Uterus (tissue), 4 donors: ENCODE data around the gene PRKRA. TPM values are rescaled to one million over a fixed set of nuclear protein-coding genes. Genes with fewer than 3 reads are reported as not detected.
A peak's percentile ranks its signal among the peaks of the same experiment; 100 is the strongest.
"Not testable (repeated sequence)": the region's sequence is repeated elsewhere in the genome, so short reads cannot be mapped to it uniquely, and the experiment has no call there.

Experiments
- DNase-seq, 2 donors: peaks; one replicate each; pipeline ENCODE4 v3.0.0-alpha.2; 2019 to 2020
- H3K27ac ChIP-seq, 2 donors: fragments of 200-600 bp; sonication (generic); 1 replicate in 1 of 2; 2 replicates in 1 of 2; pipeline ENCODE4 v1.5.1; 2016 to 2018
- H3K27me3 ChIP-seq, 2 donors: fragments of 200-600 bp; sonication (generic); one replicate each; pipeline ENCODE4 v1.5.1; 2018 to 2019; ENCODE audit warnings: control low read depth in 1 of 2
- H3K36me3 ChIP-seq, 2 donors: fragments of 200-600 bp; sonication (generic); one replicate each; pipeline ENCODE4 v1.5.1; 2019; ENCODE audit warnings: control low read depth in 1 of 2
- H3K4me1 ChIP-seq, 2 donors: fragments of 200-600 bp; sonication (generic); one replicate each; pipeline ENCODE4 v1.5.1; 2018 to 2019; ENCODE audit warnings: control low read depth in 1 of 2
- H3K4me3 ChIP-seq, 2 donors: fragments of 200-600 bp; sonication (generic); 1 replicate in 1 of 2; 2 replicates in 1 of 2; pipeline ENCODE4 v1.5.1; 2018 to 2019; ENCODE audit warnings: mild to moderate bottlenecking in 1 of 2
- H3K9me3 ChIP-seq, 2 donors: fragments of 200-600 bp; sonication (generic); one replicate each; pipeline ENCODE4 v1.5.1; 2019; ENCODE audit warnings: control low read depth in 1 of 2
- CTCF ChIP-seq, 4 experiments: fragments of 200-600 bp in 2 of 4; fragments of 450-650 bp in 2 of 4; sonication (generic) in 2 of 4; IDR thresholded peaks; one replicate each; pipeline ENCODE4 v1.5.1; 2016 to 2019; ENCODE audit warnings: antibody characterized with exemption in 4 of 4, mild to moderate bottlenecking in 2 of 4, moderate library complexity in 1 of 4
- POLR2A ChIP-seq, 2 donors: fragments of 450-650 bp; IDR thresholded peaks; one replicate each; pipeline ENCODE4 v1.6.1; 2016; ENCODE audit warnings: antibody characterized with exemption in 2 of 2, mild to moderate bottlenecking in 1 of 2, moderate library complexity in 1 of 2
- intact Hi-C: fragments of 100-400 bp; cut with DNase I; formaldehyde crosslinking; loops from one replicate; pipeline ENCODE4 v1.15.1; 2023; ENCODE audit warnings: low total_unique reads
- total RNA-seq, 4 donors: library from RNA; depleted of rRNA in 3 of 4; stranded (reverse); fragments of >200 nt in 3 of 4; gene quantifications; one replicate each; pipeline versions ENCODE4 v1.1.0 to v1.2.4, GENCODE V29; 2014 to 2023
- donor health status: DM: yes; HTN: yes; CAD: no.

Gene PRKRA
- total RNA-seq, 4 donors from 2014 or later = 42.1 to 132 (median 68.8) TPM

- Histone ChIP-seq H3K9me3 (no peaks in the 10 kb centered on the region), H3K4me1 (no peaks in the 10 kb centered on the region), H3K36me3 (no peaks in the 10 kb centered on the region), H3K4me3 (peak overlapping the region; percentile 57 to 65), H3K27me3 (no peaks in the 10 kb centered on the region), H3K27ac (peak overlapping the region; percentile 95 to 97)
- DNase-seq = peak; percentile 85 to 92
- intact Hi-C loops = no loop called here
- TF ChIP-seq CTCF (IDR thresholded peaks at IDR 0.05) = peak; percentile 85 to 89 (median 87)
- TF ChIP-seq POLR2A (IDR thresholded peaks at IDR 0.05) = peak; percentile 13 to 66
Measured at GRCh38 chr2:178414266-178415247, 36.4 kb downstream of the PRKRA start.

- Histone ChIP-seq H3K27me3 (no peaks in the 10 kb centered on the region), H3K36me3 (no peaks in the 10 kb centered on the region), H3K9me3 (no peaks in the 10 kb centered on the region), H3K27ac (peak overlapping the region; percentile 95 to 97), H3K4me3 (peak overlapping the region; percentile 57 to 65), H3K4me1 (no peaks in the 10 kb centered on the region)
- intact Hi-C loops = no loop called here
- DNase-seq = peak; percentile 65 to 70
- TF ChIP-seq CTCF (IDR thresholded peaks at IDR 0.05) (peak in 3 of 4 experiments; percentile 5 to 40 (median 7)), POLR2A (IDR thresholded peaks at IDR 0.05) (peak; percentile 38 to 59)
Measured at GRCh38 chr2:178413472-178414265, 37.3 kb downstream of the PRKRA start.

GRCh38 chr2:178412453-178412852 lies 38.5 kb downstream of the PRKRA start:
- H3K27me3 ChIP-seq, intact Hi-C loops, H3K9me3 ChIP-seq, H3K27ac ChIP-seq, H3K4me1 ChIP-seq, H3K4me3 ChIP-seq, H3K36me3 ChIP-seq, DNase-seq: not testable (repeated sequence)

- no peak for DNase-seq
- Histone ChIP-seq H3K36me3 (no peaks in the 10 kb centered on the region), H3K4me1 (no peaks in the 10 kb centered on the region), H3K9me3 (no peaks in the 10 kb centered on the region), H3K4me3 (no peak overlapping the region), H3K27ac (no peak overlapping the region), H3K27me3 (no peaks in the 10 kb centered on the region)
- no peak for TF ChIP-seq POLR2A (IDR thresholded peaks at IDR 0.05)
- no peak for TF ChIP-seq CTCF (IDR thresholded peaks at IDR 0.05)
- intact Hi-C loops = no loop called here
Measured at GRCh38 chr2:178412047-178412446, 38.9 kb downstream of the PRKRA start.

- no peak overlapping the region for H3K27ac ChIP-seq
- H3K27me3 ChIP-seq = no peaks in the 10 kb centered on the region
- H3K4me1 ChIP-seq = no peaks in the 10 kb centered on the region
- DNase-seq = no peak
- intact Hi-C loops = no loop called here
- no peaks in the 10 kb centered on the region for H3K9me3 ChIP-seq
- TF ChIP-seq CTCF (IDR thresholded peaks at IDR 0.05) = no peak
- TF ChIP-seq POLR2A (IDR thresholded peaks at IDR 0.05) = no peak
- H3K4me3 ChIP-seq = no peak overlapping the region
- no peaks in the 10 kb centered on the region for H3K36me3 ChIP-seq
Measured at GRCh38 chr2:178409261-178409660, 41.7 kb downstream of the PRKRA start.
